Activated naive CD4-positive, alpha-beta T cell treated with anti-CD3 and anti-CD28 coated beads, Interleukin-2, amount 50 U/mL, for 24 hours (primary cell): Measurements from ENCODE around the gene ARSG.

Experiments used
- H3K27ac Mint-ChIP-seq: one replicate; pipeline ENCODE4 v1.8.0; 2021; ENCODE audit warnings: mild to moderate bottlenecking, mixed read lengths
- H3K27me3 Mint-ChIP-seq: one replicate; pipeline ENCODE4 v1.8.0; 2021; ENCODE audit warnings: mixed read lengths
- H3K36me3 Mint-ChIP-seq: one replicate; pipeline ENCODE4 v1.8.0; 2021; ENCODE audit warnings: mixed read lengths
- H3K4me1 Mint-ChIP-seq: one replicate; pipeline ENCODE4 v1.8.0; 2021; ENCODE audit warnings: mixed read lengths
- H3K4me3 Mint-ChIP-seq: one replicate; pipeline ENCODE4 v1.8.0; 2021; ENCODE audit warnings: mild to moderate bottlenecking, mixed read lengths
- H3K9me3 Mint-ChIP-seq: one replicate; pipeline ENCODE4 v1.8.0; 2021; ENCODE audit warnings: mixed read lengths

ARSG gene

GRCh38 chr17:68457168-68457538 lies 165.9 kb downstream of the ARSG start, which contains the start of gene WIPI1:
Gene WIPI1 (minus strand): TSS chr17:68457496. CDS start chr17:68457421, 75 bp downstream.
- peaks cover 53% of the 10 kb centered on the region for H3K4me1 Mint-ChIP-seq
- H3K27me3 Mint-ChIP-seq = no peaks in the 10 kb centered on the region
- no peaks in the 10 kb centered on the region for H3K36me3 Mint-ChIP-seq
- H3K4me3 Mint-ChIP-seq = peak within 1 kb of the TSS; percentile 84
- H3K27ac Mint-ChIP-seq = peak within 1 kb of the TSS; percentile 84
- H3K9me3 Mint-ChIP-seq = no peaks in the 10 kb centered on the region

GRCh38 chr17:68457539-68458259 lies 166.4 kb downstream of the ARSG start:
- H3K4me1 Mint-ChIP-seq = peaks cover 58% of the 10 kb centered on the region
- H3K4me3 Mint-ChIP-seq = peak overlapping the region; percentile 84
- no peaks in the 10 kb centered on the region for H3K9me3 Mint-ChIP-seq
- H3K36me3 Mint-ChIP-seq = no peaks in the 10 kb centered on the region
- no peaks in the 10 kb centered on the region for H3K27me3 Mint-ChIP-seq
- H3K27ac Mint-ChIP-seq = peak overlapping the region; percentile 84

- Mint-ChIP-seq H3K9me3 (no peaks in the 10 kb centered on the region), H3K27ac (peak overlapping the region; percentile 0), H3K4me1 (peaks cover 56% of the 10 kb centered on the region), H3K36me3 (no peaks in the 10 kb centered on the region), H3K27me3 (no peaks in the 10 kb centered on the region), H3K4me3 (peak overlapping the region; percentile 84)
These were observed 167.2 kb downstream of the ARSG start for GRCh38 chr17:68458260-68459036.

GRCh38 chr17:68459037-68459639 lies 167.8 kb downstream of the ARSG start:
- no peaks in the 10 kb centered on the region for H3K36me3 Mint-ChIP-seq
- H3K27me3 Mint-ChIP-seq = no peaks in the 10 kb centered on the region
- peak overlapping the region; percentile 26 for H3K27ac Mint-ChIP-seq
- H3K4me1 Mint-ChIP-seq = peaks cover 56% of the 10 kb centered on the region
- H3K4me3 Mint-ChIP-seq = no peak overlapping the region
- no peaks in the 10 kb centered on the region for H3K9me3 Mint-ChIP-seq

- Mint-ChIP-seq H3K9me3 (no peaks in the 10 kb centered on the region), H3K27me3 (no peaks in the 10 kb centered on the region), H3K36me3 (no peaks in the 10 kb centered on the region), H3K4me1 (peaks cover 56% of the 10 kb centered on the region), H3K27ac (peak overlapping the region; percentile 94), H3K4me3 (peak overlapping the region; percentile 8)
These were observed 168.9 kb downstream of the ARSG start for GRCh38 chr17:68460146-68460545.

GRCh38 chr17:68460715-68461114 lies 169.4 kb downstream of the ARSG start:
- no peaks in the 10 kb centered on the region for H3K36me3 Mint-ChIP-seq

GRCh38 chr17:68461122-68461539 lies 169.8 kb downstream of the ARSG start:
- Mint-ChIP-seq H3K36me3 (no peaks in the 10 kb centered on the region), H3K4me1 (peaks cover 53% of the 10 kb centered on the region), H3K9me3 (no peaks in the 10 kb centered on the region), H3K4me3 (peak overlapping the region; percentile 17), H3K27ac (peak overlapping the region; percentile 94), H3K27me3 (no peaks in the 10 kb centered on the region)

More at GRCh38 chr17:68460715-68461114, 169.4 kb downstream of the ARSG start:
- no peaks in the 10 kb centered on the region for H3K27me3 Mint-ChIP-seq
- H3K4me1 Mint-ChIP-seq = peaks cover 56% of the 10 kb centered on the region
- peak overlapping the region; percentile 94 for H3K27ac Mint-ChIP-seq
- H3K9me3 Mint-ChIP-seq = no peaks in the 10 kb centered on the region
- H3K4me3 Mint-ChIP-seq = peak overlapping the region; percentile 17

GRCh38 chr17:68461589-68461988 lies 170.3 kb downstream of the ARSG start:
- peak overlapping the region; percentile 94 for H3K27ac Mint-ChIP-seq
- no peak overlapping the region for H3K4me3 Mint-ChIP-seq
- no peaks in the 10 kb centered on the region for H3K27me3 Mint-ChIP-seq
- no peaks in the 10 kb centered on the region for H3K9me3 Mint-ChIP-seq
- H3K36me3 Mint-ChIP-seq = no peaks in the 10 kb centered on the region
- H3K4me1 Mint-ChIP-seq = peaks cover 49% of the 10 kb centered on the region

- H3K9me3 Mint-ChIP-seq = no peaks in the 10 kb centered on the region
- H3K27me3 Mint-ChIP-seq = no peaks in the 10 kb centered on the region
- no peak overlapping the region for H3K4me3 Mint-ChIP-seq
- H3K4me1 Mint-ChIP-seq = peaks cover 47% of the 10 kb centered on the region
- H3K36me3 Mint-ChIP-seq = no peaks in the 10 kb centered on the region
- no peak overlapping the region for H3K27ac Mint-ChIP-seq
These were observed 171.3 kb downstream of the ARSG start for GRCh38 chr17:68462381-68463210.

- H3K27ac Mint-ChIP-seq = no peak overlapping the region
- H3K36me3 Mint-ChIP-seq = no peaks in the 10 kb centered on the region
- no peaks in the 10 kb centered on the region for H3K27me3 Mint-ChIP-seq
- no peaks in the 10 kb centered on the region for H3K9me3 Mint-ChIP-seq
- no peak overlapping the region for H3K4me3 Mint-ChIP-seq
- H3K4me1 Mint-ChIP-seq = peaks cover 41% of the 10 kb centered on the region
These were observed 172.1 kb downstream of the ARSG start for GRCh38 chr17:68463211-68464019.

GRCh38 chr17:68468334-68468733 lies 177.0 kb downstream of the ARSG start:
- Mint-ChIP-seq H3K27me3 (peaks cover 2% of the 10 kb centered on the region), H3K27ac (no peak overlapping the region), H3K4me3 (no peak overlapping the region), H3K4me1 (no peaks in the 10 kb centered on the region), H3K36me3 (no peaks in the 10 kb centered on the region), H3K9me3 (no peaks in the 10 kb centered on the region)

GRCh38 chr17:68468788-68469187 lies 177.5 kb downstream of the ARSG start:
- Mint-ChIP-seq H3K4me3 (no peak overlapping the region), H3K27ac (no peak overlapping the region), H3K4me1 (no peaks in the 10 kb centered on the region), H3K9me3 (no peaks in the 10 kb centered on the region), H3K36me3 (no peaks in the 10 kb centered on the region), H3K27me3 (peaks cover 2% of the 10 kb centered on the region)
